DND-41 (cell line): ENCODE measurements around the gene CADPS.

ENCODE experiments used
- ATAC-seq: fragments of 200-7000 bp; cut with Tn5 transposase; 3 replicates; pipeline ENCODE4 v1.9.1; 2021; ENCODE audit warnings: low read depth; ENCODE audit not compliant: insufficient read depth
- DNase-seq: peaks from one replicate; pipeline ENCODE4 v3.0.0-alpha.2; 2020
- H2AFZ ChIP-seq: 2 replicates; pipeline ENCODE4 v1.6.0; 2012; ENCODE audit warnings: low read depth, low read length
- H3K27ac ChIP-seq: 2 replicates; pipeline ENCODE4 v1.5.1; 2012; ENCODE audit warnings: low read length, inconsistent platforms
- H3K27me3 ChIP-seq: fragments of 200-600 bp; sonication (generic); 2 replicates; pipeline ENCODE4 v1.6.0; 2012; ENCODE audit warnings: low read length, mild to moderate bottlenecking, inconsistent platforms; ENCODE audit not compliant: insufficient read depth, poor library complexity
- H3K36me3 ChIP-seq: 2 replicates; pipeline ENCODE4 v1.5.1; 2012; ENCODE audit warnings: low read length, inconsistent platforms; ENCODE audit not compliant: insufficient read depth
- H3K4me1 ChIP-seq: 2 replicates; pipeline ENCODE4 v1.5.1; 2012; ENCODE audit warnings: mild to moderate bottlenecking, low read length; ENCODE audit not compliant: insufficient read depth
- H3K4me2 ChIP-seq: 2 replicates; pipeline ENCODE4 v1.6.0; 2012; ENCODE audit warnings: mild to moderate bottlenecking, moderate library complexity, low read length, inconsistent platforms; ENCODE audit not compliant: insufficient read depth
- H3K4me3 ChIP-seq, 2 experiments: fragments of 200-600 bp in 1 of 2; shearing (Covaris generic) in 1 of 2; 2 replicates each; pipeline ENCODE4 v1.5.1; 2012 to 2016; ENCODE audit warnings: inconsistent platforms in 2 of 2, low read length in 2 of 2, mild to moderate bottlenecking in 2 of 2, low read depth in 1 of 2, moderate library complexity in 1 of 2
- H3K79me2 ChIP-seq: 2 replicates; pipeline ENCODE4 v1.6.0; 2012; ENCODE audit warnings: low read length, inconsistent platforms; ENCODE audit not compliant: insufficient read depth
- H3K9ac ChIP-seq: 2 replicates; pipeline ENCODE4 v1.6.0; 2012; ENCODE audit warnings: low read depth, mild to moderate bottlenecking, inconsistent platforms, low read length, moderate library complexity
- H3K9me3 ChIP-seq: 2 replicates; pipeline ENCODE4 v1.5.1; 2012; ENCODE audit warnings: low read length, moderate library complexity, mild to moderate bottlenecking, inconsistent platforms; ENCODE audit not compliant: insufficient read depth, severe bottlenecking
- H4K20me1 ChIP-seq: 2 replicates; pipeline ENCODE4 v1.6.0; 2012; ENCODE audit warnings: low read length; ENCODE audit not compliant: insufficient read depth
- CTCF ChIP-seq: IDR thresholded peaks from 2 replicates; pipeline ENCODE4 v1.5.1; 2012; ENCODE audit warnings: borderline replicate concordance, low read length, moderate library complexity, mild to moderate bottlenecking; ENCODE audit not compliant: poor library complexity, severe bottlenecking; ENCODE audit errors: extremely low read depth
- EZH2 ChIP-seq: IDR thresholded peaks from 3 replicates; pipeline ENCODE4 v1.6.1; 2012; ENCODE audit warnings: borderline replicate concordance, low read depth, mild to moderate bottlenecking, moderate library complexity, low read length, inconsistent platforms; ENCODE audit not compliant: severe bottlenecking

The CADPS gene

GRCh38 chr3:62621925-62622324 lies 253.3 kb downstream of the CADPS start:
- ATAC-seq (no peak), DNase-seq (no peak)
- Histone ChIP-seq H3K27ac (no peak overlapping the region), H2AFZ (no peak overlapping the region), H3K4me2 (no peak overlapping the region), H3K9me3 (no peaks in the 10 kb centered on the region), H3K79me2 (no peaks in the 10 kb centered on the region), H3K4me3 (no peak overlapping the region), H3K27me3 (no peaks in the 10 kb centered on the region), H3K4me1 (no peaks in the 10 kb centered on the region), H4K20me1 (no peaks in the 10 kb centered on the region), H3K9ac (no peak overlapping the region), H3K36me3 (no peaks in the 10 kb centered on the region)
- TF ChIP-seq EZH2 (no peak), CTCF (no peak)

- Histone ChIP-seq H3K36me3 (no peaks in the 10 kb centered on the region), H3K27ac (no peak overlapping the region), H3K4me3 (no peak overlapping the region), H3K27me3 (no peaks in the 10 kb centered on the region), H3K4me1 (no peaks in the 10 kb centered on the region), H3K79me2 (no peaks in the 10 kb centered on the region), H3K9ac (no peak overlapping the region), H3K9me3 (no peaks in the 10 kb centered on the region), H3K4me2 (no peak overlapping the region), H4K20me1 (no peaks in the 10 kb centered on the region), H2AFZ (no peak overlapping the region)
- TF ChIP-seq EZH2: no peak
- no peak for TF ChIP-seq CTCF
- ATAC-seq: no peak
- DNase-seq: no peak
Observed at GRCh38 chr3:62621176-62621575, 254.0 kb downstream of the CADPS start.

GRCh38 chr3:62615258-62615849 lies 259.9 kb downstream of the CADPS start:
- H3K4me3 ChIP-seq: no peak overlapping the region
- H3K9me3 ChIP-seq: no peaks in the 10 kb centered on the region
- no peak overlapping the region for H3K4me2 ChIP-seq
- H3K9ac ChIP-seq: no peak overlapping the region
- H3K27ac ChIP-seq: no peak overlapping the region
- no peaks in the 10 kb centered on the region for H3K79me2 ChIP-seq
- TF ChIP-seq EZH2 (no peak), CTCF (no peak)
- H2AFZ ChIP-seq: no peak overlapping the region
- DNase-seq (no peak), ATAC-seq (no peak)
- H4K20me1 ChIP-seq: no peaks in the 10 kb centered on the region
- peaks cover 3% of the 10 kb centered on the region for H3K27me3 ChIP-seq
- H3K36me3 ChIP-seq: no peaks in the 10 kb centered on the region
- H3K4me1 ChIP-seq: no peaks in the 10 kb centered on the region
